Effector memory CD4-positive, alpha-beta T cell (primary cell): ENCODE data around the gene CERS6.
A peak's percentile ranks its signal among the peaks of the same experiment; 100 is the strongest.

Source experiments
- DNase-seq, 3 donors: peaks; one replicate each; pipeline ENCODE4 v3.0.0-alpha.2; 2020
- H3K27ac ChIP-seq: 2 replicates; pipeline ENCODE4 v1.7.0; 2013; ENCODE audit warnings: mild to moderate bottlenecking, low read length, moderate library complexity; ENCODE audit not compliant: insufficient read depth, poor library complexity, severe bottlenecking
- H3K27me3 ChIP-seq: replicated peaks from 2 replicates; pipeline ENCODE4 v1.7.0; 2013; ENCODE audit warnings: mild to moderate bottlenecking, low read length; ENCODE audit not compliant: insufficient read depth, control insufficient read depth, poor library complexity, severe bottlenecking
- H3K36me3 ChIP-seq: 2 replicates; pipeline ENCODE4 v1.7.0; 2013; ENCODE audit warnings: mild to moderate bottlenecking, low read length, moderate library complexity; ENCODE audit not compliant: control insufficient read depth, insufficient read depth
- H3K4me1 ChIP-seq: 2 replicates; pipeline ENCODE4 v1.7.0; 2013; ENCODE audit warnings: low read length, mild to moderate bottlenecking; ENCODE audit not compliant: control insufficient read depth, insufficient read depth, poor library complexity, severe bottlenecking
- H3K4me3 ChIP-seq: 2 replicates; pipeline ENCODE4 v1.7.0; 2013; ENCODE audit warnings: low read length, low read depth, mild to moderate bottlenecking; ENCODE audit not compliant: insufficient read depth, poor library complexity, severe bottlenecking
- H3K9me3 ChIP-seq: 2 replicates; pipeline ENCODE4 v1.7.0; 2013; ENCODE audit warnings: mild to moderate bottlenecking, low read length, moderate library complexity; ENCODE audit not compliant: control insufficient read depth

The CERS6 gene

DNA sequence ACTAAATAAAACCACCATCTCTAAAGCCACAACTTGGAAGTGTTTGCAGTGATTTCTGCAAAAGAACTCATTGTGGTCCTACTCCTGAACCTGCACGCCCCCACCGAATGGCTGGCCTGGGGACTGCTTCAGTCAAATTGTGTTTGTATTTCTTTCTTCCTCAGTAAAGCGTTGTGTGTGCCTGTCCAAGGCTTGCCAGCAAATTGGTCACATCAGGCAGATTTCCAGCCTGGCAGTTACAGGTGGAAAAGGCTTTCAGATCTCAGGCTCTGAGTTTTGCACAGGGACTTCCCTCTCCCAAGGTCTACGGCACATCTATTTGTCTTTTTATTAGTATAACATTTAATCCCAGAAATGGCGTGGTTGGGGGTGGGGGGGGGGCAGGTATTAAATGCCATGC, 292.4 kb downstream of the CERS6 start:
- no peak overlapping the region for H3K4me3 ChIP-seq
- H3K27me3 ChIP-seq = no peaks in the 10 kb centered on the region
- no peaks in the 10 kb centered on the region for H3K9me3 ChIP-seq
- no peaks in the 10 kb centered on the region for H3K36me3 ChIP-seq
- DNase-seq = no peak
- H3K27ac ChIP-seq = no peak overlapping the region
- peaks cover 36% of the 10 kb centered on the region for H3K4me1 ChIP-seq

DNA sequence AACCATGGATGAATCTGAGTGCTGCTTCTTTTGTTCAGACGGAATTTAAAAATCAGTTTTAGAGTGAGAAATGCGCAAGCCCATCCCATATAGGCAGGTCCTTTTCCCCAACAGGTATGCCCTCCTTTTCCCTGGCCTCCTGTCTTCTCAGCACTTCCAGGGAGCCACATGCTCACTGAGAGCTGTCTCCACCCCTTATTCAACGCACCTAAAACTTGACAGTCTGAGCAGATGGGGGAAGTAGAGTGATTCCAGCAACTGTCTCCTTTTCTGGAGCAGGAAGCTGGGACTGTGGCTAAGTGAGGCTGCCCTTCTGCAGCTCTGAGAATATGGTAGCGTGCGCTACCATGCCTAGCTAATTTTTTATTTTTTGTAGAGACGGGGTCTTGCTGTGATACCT, 293.2 kb downstream of the CERS6 start:
- Histone ChIP-seq H3K36me3 (no peaks in the 10 kb centered on the region), H3K27ac (no peak overlapping the region), H3K9me3 (no peaks in the 10 kb centered on the region)

DNA sequence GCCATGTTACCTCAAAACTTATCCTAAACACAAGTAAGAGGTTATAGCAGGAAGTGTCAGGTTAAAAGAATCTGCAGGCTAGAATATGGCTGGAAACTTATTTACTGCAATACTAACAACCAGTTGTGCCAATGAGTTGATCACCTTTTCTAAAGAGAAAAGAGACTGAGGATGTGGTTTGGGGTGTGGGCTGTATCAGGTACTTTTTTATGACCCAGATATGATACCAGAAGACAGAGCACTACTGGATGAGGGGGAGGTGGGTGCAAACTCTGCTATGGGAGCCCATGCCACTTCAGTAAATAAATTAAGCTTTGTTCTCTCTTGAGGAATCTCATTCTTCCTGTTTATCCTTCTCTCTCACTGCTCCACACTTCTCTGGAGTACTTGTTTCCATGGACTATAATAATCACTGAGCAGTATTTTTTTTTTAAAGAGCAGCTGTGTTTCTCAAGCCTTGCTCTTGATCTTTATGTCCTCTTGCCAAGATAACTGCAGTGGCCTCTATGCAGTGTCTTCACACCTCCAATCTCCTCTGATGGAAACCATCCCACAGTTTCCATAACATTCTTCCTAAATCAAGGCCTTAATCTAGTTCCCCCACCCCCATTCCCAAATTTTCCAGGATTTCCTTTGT, 295.1 kb downstream of the CERS6 start:
- no peaks in the 10 kb centered on the region for H3K36me3 ChIP-seq
- H3K9me3 ChIP-seq = no peaks in the 10 kb centered on the region
- H3K27me3 ChIP-seq = no peaks in the 10 kb centered on the region
- H3K4me1 ChIP-seq = peaks cover 53% of the 10 kb centered on the region
- no peak overlapping the region for H3K4me3 ChIP-seq
- DNase-seq = peak; percentile 2 to 23 (median 9)
- peak overlapping the region; percentile 29 for H3K27ac ChIP-seq

More for the DNA sequence above, 293.2 kb downstream of the CERS6 start:
- DNase-seq = no peak
- Histone ChIP-seq H3K4me3 (no peak overlapping the region), H3K4me1 (peaks cover 36% of the 10 kb centered on the region), H3K27me3 (no peaks in the 10 kb centered on the region)

DNA sequence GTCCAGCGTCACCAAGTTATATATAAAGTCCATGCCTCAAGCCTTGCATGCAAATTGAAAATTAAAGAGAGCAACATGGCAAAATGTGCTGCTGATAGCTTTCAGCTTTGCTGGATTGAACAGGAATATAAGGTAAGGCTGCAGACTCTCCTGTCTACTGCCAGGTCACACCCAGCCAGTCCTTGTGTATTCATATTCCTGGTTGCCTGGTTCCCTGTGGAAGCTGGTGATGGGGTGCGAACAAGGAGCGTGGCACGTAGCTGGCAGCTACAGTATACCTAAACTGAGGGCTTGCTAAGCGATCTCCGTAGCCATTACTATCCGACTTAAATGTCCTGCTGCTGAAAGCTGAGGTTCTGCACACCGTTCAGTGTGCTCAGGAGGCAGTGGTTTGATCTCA, 296.3 kb downstream of the CERS6 start:
- H3K4me1 ChIP-seq = peaks cover 59% of the 10 kb centered on the region
- H3K4me3 ChIP-seq = no peak overlapping the region
- no peak overlapping the region for H3K27ac ChIP-seq
- no peak for DNase-seq
- H3K36me3 ChIP-seq = no peaks in the 10 kb centered on the region
- H3K9me3 ChIP-seq = no peaks in the 10 kb centered on the region
- no peaks in the 10 kb centered on the region for H3K27me3 ChIP-seq

DNA sequence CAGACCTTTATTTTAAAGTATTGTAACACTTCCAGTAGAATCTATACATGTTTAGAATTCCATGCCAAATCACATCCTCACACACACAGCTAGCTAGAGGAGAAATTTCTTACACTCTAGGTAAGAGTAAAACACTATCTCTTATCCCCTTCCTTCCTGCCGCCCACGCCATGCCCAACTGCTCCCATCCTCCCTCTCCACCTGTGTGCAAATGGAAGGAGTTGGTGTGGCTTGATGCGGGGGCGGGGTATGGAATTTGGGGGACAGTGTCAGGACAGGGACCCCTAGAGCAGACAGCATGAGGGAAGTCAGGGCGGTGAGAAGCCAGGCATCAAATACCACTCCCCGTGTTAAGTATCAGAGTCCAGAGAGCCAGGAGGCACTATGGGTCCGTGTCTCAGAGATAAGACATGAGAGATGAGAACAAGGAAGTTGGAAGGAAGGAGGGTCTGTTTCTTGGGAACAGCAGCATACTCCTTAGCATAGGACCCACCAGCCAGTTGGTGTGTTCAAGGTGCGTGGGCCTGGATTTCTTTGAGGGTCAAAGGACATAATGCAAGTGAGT, 297.8 kb downstream of the CERS6 start:
- no peak for DNase-seq
- Histone ChIP-seq H3K27ac (no peak overlapping the region), H3K4me3 (no peak overlapping the region), H3K36me3 (no peaks in the 10 kb centered on the region), H3K27me3 (no peaks in the 10 kb centered on the region), H3K9me3 (no peaks in the 10 kb centered on the region), H3K4me1 (peaks cover 59% of the 10 kb centered on the region)

DNA sequence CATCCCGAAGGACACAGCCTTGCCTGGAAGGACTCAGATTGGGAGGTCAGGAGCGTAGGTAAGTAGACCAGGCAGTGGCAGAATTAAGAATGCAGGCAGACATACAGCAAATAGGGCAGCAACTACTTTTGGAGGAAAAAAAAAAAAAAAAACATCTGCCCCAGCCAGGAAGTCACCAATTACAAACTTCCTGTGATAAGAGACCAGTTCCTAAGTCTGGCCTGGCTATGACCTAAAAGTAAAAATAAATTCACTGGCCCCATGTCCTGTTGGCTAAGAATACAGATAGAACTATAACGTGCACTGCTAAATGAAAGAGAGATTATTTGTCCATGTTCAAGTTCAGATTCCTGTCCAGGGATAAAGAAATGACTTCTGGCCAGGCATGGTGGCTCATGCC, 301.2 kb downstream of the CERS6 start:
- Histone ChIP-seq H3K27me3 (no peaks in the 10 kb centered on the region), H3K9me3 (no peaks in the 10 kb centered on the region), H3K4me1 (peaks cover 38% of the 10 kb centered on the region), H3K36me3 (no peaks in the 10 kb centered on the region), H3K27ac (no peak overlapping the region), H3K4me3 (no peak overlapping the region)
- DNase-seq = no peak

DNA sequence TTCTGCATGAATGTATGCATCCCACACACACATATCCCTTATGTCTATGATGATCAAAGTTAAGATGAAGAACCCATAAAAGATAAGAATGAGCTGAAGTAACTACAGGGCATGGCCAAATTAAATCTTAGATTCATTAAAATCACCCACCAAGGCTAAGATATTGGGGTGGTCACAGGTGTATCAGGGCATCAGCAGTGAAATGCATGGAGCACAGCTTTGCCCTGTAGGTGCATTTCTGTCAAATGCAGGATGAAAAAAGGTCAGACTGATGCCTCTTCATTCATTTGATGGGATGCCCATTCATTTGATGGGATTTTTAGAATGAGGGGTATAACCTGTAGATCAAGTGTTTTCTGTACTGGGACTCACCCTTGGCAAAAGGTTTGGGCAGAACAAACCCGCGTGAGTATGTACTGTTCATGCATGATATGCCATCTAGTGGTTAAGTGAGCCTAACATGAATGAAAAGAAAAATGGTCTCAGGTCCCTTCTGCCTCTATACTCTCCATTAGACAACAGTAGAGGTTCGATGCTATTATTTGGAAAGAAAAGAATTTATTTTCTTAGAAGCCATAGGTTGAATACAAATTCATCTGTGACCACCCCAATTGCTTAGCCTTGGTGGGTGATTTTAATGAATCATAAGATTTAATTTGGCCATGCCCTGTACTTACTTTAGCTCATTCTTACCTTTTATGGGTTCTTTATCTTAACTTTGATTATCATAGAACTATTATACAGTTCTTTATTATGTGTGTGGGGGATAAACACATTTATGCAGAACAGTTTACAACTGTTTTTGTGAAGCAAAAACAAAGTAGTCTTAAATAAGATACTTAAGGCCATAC, 303.1 kb downstream of the CERS6 start:
- no peak overlapping the region for H3K27ac ChIP-seq
- H3K9me3 ChIP-seq = no peaks in the 10 kb centered on the region
- no peaks in the 10 kb centered on the region for H3K36me3 ChIP-seq
- H3K27me3 ChIP-seq = no peaks in the 10 kb centered on the region
- DNase-seq = peak in 1 of 3 donors; percentile 12
- no peak overlapping the region for H3K4me3 ChIP-seq
- H3K4me1 ChIP-seq = peaks cover 31% of the 10 kb centered on the region

DNA sequence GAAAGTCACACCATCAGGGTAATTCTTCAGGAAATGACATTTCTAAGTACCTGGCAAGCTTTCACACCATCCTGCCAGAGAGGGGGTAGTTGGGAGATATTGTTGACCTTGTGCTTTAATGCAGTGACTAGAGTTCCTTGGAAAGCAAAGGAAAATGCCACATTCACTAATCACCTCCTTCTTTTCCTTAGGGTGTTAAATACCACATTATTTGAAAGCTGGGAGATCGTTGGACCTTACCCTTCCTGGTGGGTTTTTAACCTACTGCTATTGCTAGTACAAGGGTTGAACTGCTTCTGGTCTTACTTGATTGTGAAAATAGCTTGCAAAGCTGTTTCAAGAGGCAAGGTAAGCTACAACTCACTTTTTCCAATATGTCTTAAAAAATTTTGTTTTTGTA, 309.3 kb downstream of the CERS6 start:
- H3K4me1 ChIP-seq = no peaks in the 10 kb centered on the region
- no peaks in the 10 kb centered on the region for H3K36me3 ChIP-seq
- H3K27me3 ChIP-seq = no peaks in the 10 kb centered on the region
- H3K4me3 ChIP-seq = no peak overlapping the region
- no peaks in the 10 kb centered on the region for H3K9me3 ChIP-seq
- H3K27ac ChIP-seq = no peak overlapping the region
- DNase-seq = no peak

DNA sequence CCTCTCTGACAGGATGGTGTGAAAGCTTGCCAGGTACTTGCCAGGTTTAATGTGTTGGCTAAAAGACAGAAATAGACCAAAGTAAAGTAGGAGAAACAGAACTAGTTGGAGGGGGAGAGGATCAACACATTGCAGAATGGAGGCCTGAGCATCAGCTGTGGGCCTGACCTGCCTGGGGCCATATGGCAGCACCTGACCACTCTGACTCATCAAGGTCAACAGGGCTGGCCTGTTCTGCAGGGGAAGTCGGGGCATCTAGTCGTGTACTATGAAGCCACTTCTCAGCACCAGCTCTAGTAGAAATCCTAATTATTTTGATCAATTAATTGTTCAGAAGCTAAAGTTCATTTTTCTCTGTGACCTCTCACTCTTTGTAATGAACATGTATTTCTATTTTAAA, 310.5 kb downstream of the CERS6 start:
- no peak for DNase-seq
- Histone ChIP-seq H3K36me3 (no peaks in the 10 kb centered on the region), H3K9me3 (no peaks in the 10 kb centered on the region)

DNA sequence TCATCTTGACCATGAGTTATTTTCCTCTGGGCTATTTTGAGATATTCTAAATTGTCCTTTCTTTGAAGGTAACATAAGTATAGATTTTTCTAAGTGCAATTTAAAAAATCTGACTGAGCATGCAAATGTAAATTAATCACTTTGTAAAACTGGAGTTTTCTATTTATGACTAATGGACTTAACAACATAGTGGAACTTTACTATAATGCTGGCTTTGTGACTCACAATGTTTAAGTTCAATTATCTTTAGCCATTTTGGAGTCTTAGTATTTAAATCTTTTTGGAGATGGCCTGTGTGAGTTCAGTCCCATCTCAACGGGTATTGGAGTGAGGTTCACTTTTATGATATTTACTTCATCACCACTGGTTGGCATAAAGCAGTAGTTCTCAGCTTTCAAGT, 311.2 kb downstream of the CERS6 start:
- Histone ChIP-seq H3K27me3 (no peaks in the 10 kb centered on the region), H3K4me3 (no peak overlapping the region), H3K9me3 (no peaks in the 10 kb centered on the region), H3K27ac (no peak overlapping the region), H3K4me1 (no peaks in the 10 kb centered on the region), H3K36me3 (no peaks in the 10 kb centered on the region)
- no peak for DNase-seq

More for the DNA sequence above, 310.5 kb downstream of the CERS6 start:
- Histone ChIP-seq H3K4me3 (no peak overlapping the region), H3K27me3 (no peaks in the 10 kb centered on the region), H3K4me1 (no peaks in the 10 kb centered on the region), H3K27ac (no peak overlapping the region)
